Esophagus squamous epithelium (tissue), 4 donors: ENCODE data around the gene CAV3.

Experiments used
- CTCF ChIP-seq, 6 experiments: fragments of 450-650 bp in 4 of 6; fragments of 200-600 bp in 2 of 6; sonication (generic) in 2 of 6; IDR thresholded peaks; one replicate each; pipeline ENCODE4 v1.5.1; 2016 to 2019; ENCODE audit warnings: antibody characterized with exemption in 6 of 6, mild to moderate bottlenecking in 4 of 6, moderate library complexity in 4 of 6
- POLR2A ChIP-seq, 4 donors: fragments of 450-650 bp; IDR thresholded peaks; one replicate each; pipeline ENCODE4 v1.6.1; 2017; ENCODE audit warnings: antibody characterized with exemption in 4 of 4, mild to moderate bottlenecking in 4 of 4, moderate library complexity in 3 of 4

- TF ChIP-seq POLR2A (IDR thresholded peaks at IDR 0.05) (no peak), CTCF (IDR thresholded peaks at IDR 0.05) (no peak)
Observed at GRCh38 chr3:8746780-8747345, 13.3 kb downstream of the CAV3 start.
